ENCODE results near the gene ARHGAP24. TPM values are rescaled to one million over a fixed set of nuclear protein-coding genes. Genes with fewer than 3 reads are reported as not detected.
A peak's percentile ranks its signal among the peaks of the same experiment; 100 is the strongest.

Gene ARHGAP24
- total RNA-seq, 2 experiments from 2014 or later, result 0.30 to 0.53 TPM

DNA sequence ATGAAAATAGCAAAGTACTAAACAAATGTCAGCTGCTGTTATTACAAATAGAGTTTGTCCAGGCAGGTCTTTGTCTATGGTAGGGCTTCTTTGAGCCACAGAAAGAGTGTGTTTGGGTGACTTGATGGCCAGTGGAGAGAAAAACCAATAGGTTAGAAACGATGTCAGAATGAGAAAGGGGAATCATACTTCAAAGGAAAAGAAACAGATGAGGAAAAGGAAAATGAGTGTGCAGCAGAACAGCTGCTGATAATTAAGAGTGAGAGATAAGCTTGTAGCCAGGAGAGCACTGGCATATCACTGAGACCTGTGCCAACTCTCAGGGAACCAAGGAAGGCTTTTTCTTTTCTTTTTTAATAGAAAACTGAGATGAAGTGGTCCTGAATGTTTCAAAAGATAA lies 257.2 kb downstream of the ARHGAP24 start:
- POLR2A ChIA-PET, result no interaction called here
- Mint-ChIP-seq H3K36me3 (ENCODE audit: low read depth) (no peaks in the 10 kb centered on the region), H3K27me3 (no peaks in the 10 kb centered on the region), H3K4me3 (no peak overlapping the region), H3K9me3 (no peaks in the 10 kb centered on the region), H3K27ac (no peak overlapping the region), H3K4me1 (ENCODE audit: low read depth) (no peaks in the 10 kb centered on the region)
- no peak for ATAC-seq (ENCODE audit: poor library complexity)
- Histone ChIP-seq H3K4me3 (ENCODE audit: low read length) (no peak overlapping the region), H3K9me3 (ENCODE audit: control insufficient read depth in 1 of 2, insufficient read depth in 1 of 2, low read length in 2 of 2) (no peaks in the 10 kb centered on the region), H3K4me1 (ENCODE audit: insufficient read depth, low read length) (no peaks in the 10 kb centered on the region), H3K36me3 (ENCODE audit: insufficient read depth, low read length) (no peaks in the 10 kb centered on the region), H3K27me3 (ENCODE audit: control insufficient read depth in 1 of 2, insufficient read depth in 2 of 2, low read length in 2 of 2) (no peaks in the 10 kb centered on the region), H3K27ac (ENCODE audit: low read depth in 1 of 2, low read length in 2 of 2) (no peak overlapping the region)
- intact Hi-C loops (cut with DNase I, micrococcal nuclease), result no loop called here
- no peak for DNase-seq
- no peak for TF ChIP-seq CTCF (IDR thresholded peaks at IDR 0.05)
- CTCF ChIA-PET, result no interaction called here

GRCh38 chr4:85733798-85734197 lies 258.8 kb downstream of the ARHGAP24 start:
- Mint-ChIP-seq H3K4me1 (ENCODE audit: low read depth) (no peaks in the 10 kb centered on the region), H3K9me3 (no peaks in the 10 kb centered on the region), H3K4me3 (no peak overlapping the region), H3K27me3 (no peaks in the 10 kb centered on the region), H3K27ac (no peak overlapping the region), H3K36me3 (ENCODE audit: low read depth) (no peaks in the 10 kb centered on the region)
- POLR2A ChIA-PET, result no interaction called here
- Histone ChIP-seq H3K4me1 (ENCODE audit: insufficient read depth, low read length) (no peaks in the 10 kb centered on the region), H3K4me3 (ENCODE audit: low read length) (no peak overlapping the region), H3K27me3 (ENCODE audit: control insufficient read depth in 1 of 2, insufficient read depth in 2 of 2, low read length in 2 of 2) (no peaks in the 10 kb centered on the region), H3K36me3 (ENCODE audit: insufficient read depth, low read length) (no peaks in the 10 kb centered on the region), H3K27ac (ENCODE audit: low read depth in 1 of 2, low read length in 2 of 2) (no peak overlapping the region), H3K9me3 (ENCODE audit: control insufficient read depth in 1 of 2, insufficient read depth in 1 of 2, low read length in 2 of 2) (no peaks in the 10 kb centered on the region)
- CTCF ChIA-PET, result no interaction called here
- no peak for TF ChIP-seq CTCF (IDR thresholded peaks at IDR 0.05)
- DNase-seq, result no peak
- no peak for ATAC-seq (ENCODE audit: poor library complexity)
- intact Hi-C loops (cut with DNase I, micrococcal nuclease), result no loop called here

DNA sequence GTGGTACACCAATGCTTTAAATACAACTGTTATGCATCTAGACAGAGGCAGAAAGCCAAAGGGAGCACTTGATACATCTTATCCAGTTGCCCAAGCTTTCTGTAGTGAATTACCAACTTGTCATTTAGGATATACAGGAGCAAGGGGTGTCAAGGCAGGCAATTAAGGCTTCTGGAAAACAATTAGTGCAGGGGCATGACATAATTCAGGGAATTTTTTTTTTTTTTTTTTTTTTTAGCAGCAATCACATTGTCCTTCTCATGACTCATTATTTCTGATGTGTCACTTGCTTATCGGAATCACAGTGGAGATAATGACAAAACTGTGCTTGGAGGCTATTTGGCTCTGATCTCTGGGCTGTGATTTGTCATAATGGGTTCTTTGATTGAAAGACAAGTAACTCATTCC lies 259.5 kb downstream of the ARHGAP24 start:
- no peaks in the 10 kb centered on the region for H3K9me3 ChIP-seq (ENCODE audit: control insufficient read depth in 1 of 2, insufficient read depth in 1 of 2, low read length in 2 of 2)
- Mint-ChIP-seq H3K9me3 (no peaks in the 10 kb centered on the region), H3K4me3 (no peak overlapping the region), H3K36me3 (ENCODE audit: low read depth) (no peaks in the 10 kb centered on the region), H3K27ac (no peak overlapping the region), H3K27me3 (no peaks in the 10 kb centered on the region), H3K4me1 (ENCODE audit: low read depth) (no peaks in the 10 kb centered on the region)
- TF ChIP-seq CTCF (IDR thresholded peaks at IDR 0.05), result no peak
- H3K27ac ChIP-seq (ENCODE audit: low read depth in 1 of 2, low read length in 2 of 2), result no peak overlapping the region
- intact Hi-C loops (cut with DNase I, micrococcal nuclease), result no loop called here
- H3K27me3 ChIP-seq (ENCODE audit: control insufficient read depth in 1 of 2, insufficient read depth in 2 of 2, low read length in 2 of 2), result no peaks in the 10 kb centered on the region
- H3K4me1 ChIP-seq (ENCODE audit: insufficient read depth, low read length), result no peaks in the 10 kb centered on the region
- POLR2A ChIA-PET, result no interaction called here
- H3K36me3 ChIP-seq (ENCODE audit: insufficient read depth, low read length), result no peaks in the 10 kb centered on the region
- peak in 2 of 14 experiments; percentile 12 to 22 for DNase-seq
- CTCF ChIA-PET, result no interaction called here
- no peak overlapping the region for H3K4me3 ChIP-seq (ENCODE audit: low read length)
- no peak for ATAC-seq (ENCODE audit: poor library complexity)

Measured in CD4-positive, alpha-beta T cell (primary cell).